ENCODE measurements around the gene ADIRF.

The ADIRF gene

GRCh38 chr10:86961481-86962091 lies 6.7 kb upstream of the ADIRF start:
- in situ Hi-C loops (cut with HindIII; ENCODE audit: low sequenced_read_pairs): no loop called here
- no peak for DNase-seq (ENCODE audit: low read depth, low spot score)
- H3K4me3 ChIP-seq (ENCODE audit: low read depth, low read length): no peak overlapping the region
- TF ChIP-seq CTCF (IDR thresholded peaks at IDR 0.05; ENCODE audit: low read depth, low read length): no peak

GRCh38 chr10:86962136-86962980 lies 5.9 kb upstream of the ADIRF start:
- in situ Hi-C loops (cut with HindIII; ENCODE audit: low sequenced_read_pairs): no loop called here
- H3K4me3 ChIP-seq (ENCODE audit: low read depth, low read length): no peak overlapping the region
- no peak for TF ChIP-seq CTCF (IDR thresholded peaks at IDR 0.05; ENCODE audit: low read depth, low read length)
- no peak for DNase-seq (ENCODE audit: low read depth, low spot score)

- in situ Hi-C loops (cut with HindIII; ENCODE audit: low sequenced_read_pairs): no loop called here
- DNase-seq (ENCODE audit: low read depth, low spot score): no peak
- no peak overlapping the region for H3K4me3 ChIP-seq (ENCODE audit: low read depth, low read length)
- TF ChIP-seq CTCF (IDR thresholded peaks at IDR 0.05; ENCODE audit: low read depth, low read length): no peak
These were observed 5.3 kb upstream of the ADIRF start for GRCh38 chr10:86962981-86963310.

- no peak overlapping the region for H3K4me3 ChIP-seq (ENCODE audit: low read depth, low read length)
- no peak for TF ChIP-seq CTCF (IDR thresholded peaks at IDR 0.05; ENCODE audit: low read depth, low read length)
- in situ Hi-C loops (cut with HindIII; ENCODE audit: low sequenced_read_pairs): no loop called here
- no peak for DNase-seq (ENCODE audit: low read depth, low spot score)
These were observed 4.9 kb upstream of the ADIRF start for GRCh38 chr10:86963341-86963919.

GRCh38 chr10:86964061-86964846 lies 4.0 kb upstream of the ADIRF start:
- no peak for DNase-seq (ENCODE audit: low read depth, low spot score)
- in situ Hi-C loops (cut with HindIII; ENCODE audit: low sequenced_read_pairs): no loop called here
- no peak for TF ChIP-seq CTCF (IDR thresholded peaks at IDR 0.05; ENCODE audit: low read depth, low read length)
- no peak overlapping the region for H3K4me3 ChIP-seq (ENCODE audit: low read depth, low read length)

- no peak for DNase-seq (ENCODE audit: low read depth, low spot score)
- no peak overlapping the region for H3K4me3 ChIP-seq (ENCODE audit: low read depth, low read length)
- no peak for TF ChIP-seq CTCF (IDR thresholded peaks at IDR 0.05; ENCODE audit: low read depth, low read length)
- in situ Hi-C loops (cut with HindIII; ENCODE audit: low sequenced_read_pairs): no loop called here
These were observed 3.5 kb upstream of the ADIRF start for GRCh38 chr10:86964847-86965190.

All from astrocyte of the spinal cord (primary cell).